ENCODE data around the gene PPM1M.
A peak's percentile ranks its signal among the peaks of the same experiment; 100 is the strongest.

The PPM1M gene

DNA sequence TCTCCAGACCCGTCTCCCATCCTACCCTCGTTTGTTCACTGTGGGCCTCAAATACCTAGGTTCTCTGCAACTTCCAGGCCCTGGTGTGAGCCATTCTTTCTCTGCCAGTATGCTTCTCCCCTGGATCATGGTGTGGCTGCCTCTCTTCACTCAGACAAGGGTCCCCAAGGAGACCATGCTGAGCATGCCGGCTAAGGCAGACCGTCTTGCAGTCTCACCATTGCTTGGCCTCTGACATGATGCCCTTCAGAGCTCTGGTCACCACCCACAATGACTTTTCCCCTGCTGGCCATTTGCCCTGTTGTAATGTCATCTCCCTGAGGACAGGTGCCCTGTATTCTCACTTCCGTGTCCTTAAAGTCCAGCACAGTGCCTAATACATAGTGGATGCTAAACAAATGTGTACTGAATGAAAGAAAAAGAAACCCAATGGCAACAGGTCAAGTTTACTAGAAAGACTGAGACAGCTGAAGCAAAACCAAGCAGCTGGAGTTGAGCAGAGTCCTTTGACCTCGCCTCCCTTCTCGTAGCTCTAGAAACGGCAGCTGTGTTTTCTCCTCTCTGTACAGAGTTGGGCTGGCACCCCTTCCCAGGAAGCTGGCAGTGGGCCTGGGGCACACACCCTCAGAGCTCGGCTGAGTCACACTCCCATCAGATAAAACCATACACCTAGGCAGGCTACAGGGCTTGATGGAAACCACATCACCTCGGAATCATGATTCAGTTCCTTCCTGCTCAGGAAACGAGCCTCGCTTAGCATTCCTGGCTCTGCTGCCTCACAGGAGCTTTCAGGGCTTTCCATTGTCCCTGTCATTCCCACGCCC is 28.8 kb upstream of the PPM1M start:
- DNase-seq (ENCODE audit: low read depth in 3 of 3), result no peak

- DNase-seq (ENCODE audit: low read depth in 3 of 3), result no peak
Measured at GRCh38 chr3:52217409-52217805, 28.2 kb upstream of the PPM1M start.

DNA sequence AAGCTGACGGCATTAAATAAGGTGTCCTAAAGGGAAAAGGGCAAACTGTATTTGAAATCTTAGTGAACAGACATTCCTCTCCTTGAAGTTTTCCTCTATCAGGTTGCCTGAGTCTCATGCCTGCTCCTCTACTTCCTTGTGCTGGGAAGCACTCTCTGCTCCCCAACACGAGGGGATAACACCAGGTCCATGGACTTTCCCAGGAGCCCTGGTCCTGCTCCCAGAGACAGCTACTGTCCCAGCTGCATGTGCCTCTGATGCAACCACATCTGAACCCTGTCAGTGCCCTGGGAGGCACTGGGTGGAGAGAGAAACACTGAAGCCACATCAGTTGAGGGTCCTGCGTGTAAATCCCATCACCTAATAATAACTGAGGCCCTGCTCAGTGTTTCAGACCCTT is 27.5 kb upstream of the PPM1M start:
- no peak for DNase-seq (ENCODE audit: low read depth in 3 of 3)

DNA sequence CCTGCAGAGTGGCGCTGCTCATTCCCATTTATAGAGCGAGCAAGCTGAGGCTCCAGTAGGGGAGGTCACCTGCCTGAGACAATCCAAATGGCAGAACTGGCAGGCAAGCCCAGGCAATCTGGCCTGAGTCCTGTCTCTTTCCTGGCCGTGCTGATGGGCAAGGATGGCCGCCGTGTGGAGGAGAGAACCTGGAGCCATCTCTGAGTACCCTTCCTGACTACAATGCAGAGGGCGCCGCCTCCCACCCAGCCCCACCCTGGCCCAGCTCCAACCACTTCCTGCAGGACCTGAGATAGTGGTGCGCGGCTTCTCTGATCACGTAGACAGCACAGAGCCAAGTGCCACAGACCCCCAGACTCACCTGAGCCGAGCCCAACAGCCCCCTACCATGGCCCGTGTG is 27.1 kb upstream of the PPM1M start:
- DNase-seq (ENCODE audit: low read depth in 3 of 3), result no peak

GRCh38 chr3:52218937-52219650 is 26.5 kb upstream of the PPM1M start:
- DNase-seq (ENCODE audit: low read depth in 3 of 3), result no peak

- peak; percentile 78 to 89 (median 87) for DNase-seq (ENCODE audit: low read depth in 3 of 3)
Measured at GRCh38 chr3:52220380-52221026, 25.1 kb upstream of the PPM1M start.

- no peak for DNase-seq (ENCODE audit: low read depth in 3 of 3)
Measured at GRCh38 chr3:52221141-52221562, 24.4 kb upstream of the PPM1M start.

GRCh38 chr3:52221563-52222318 is 23.8 kb upstream of the PPM1M start:
- no peak for DNase-seq (ENCODE audit: low read depth in 3 of 3)

GRCh38 chr3:52222319-52223221 is 23.0 kb upstream of the PPM1M start:
- no peak for DNase-seq (ENCODE audit: low read depth in 3 of 3)

- no peak for DNase-seq (ENCODE audit: low read depth in 3 of 3)
Measured at GRCh38 chr3:52223449-52224408, 21.8 kb upstream of the PPM1M start.

DNA sequence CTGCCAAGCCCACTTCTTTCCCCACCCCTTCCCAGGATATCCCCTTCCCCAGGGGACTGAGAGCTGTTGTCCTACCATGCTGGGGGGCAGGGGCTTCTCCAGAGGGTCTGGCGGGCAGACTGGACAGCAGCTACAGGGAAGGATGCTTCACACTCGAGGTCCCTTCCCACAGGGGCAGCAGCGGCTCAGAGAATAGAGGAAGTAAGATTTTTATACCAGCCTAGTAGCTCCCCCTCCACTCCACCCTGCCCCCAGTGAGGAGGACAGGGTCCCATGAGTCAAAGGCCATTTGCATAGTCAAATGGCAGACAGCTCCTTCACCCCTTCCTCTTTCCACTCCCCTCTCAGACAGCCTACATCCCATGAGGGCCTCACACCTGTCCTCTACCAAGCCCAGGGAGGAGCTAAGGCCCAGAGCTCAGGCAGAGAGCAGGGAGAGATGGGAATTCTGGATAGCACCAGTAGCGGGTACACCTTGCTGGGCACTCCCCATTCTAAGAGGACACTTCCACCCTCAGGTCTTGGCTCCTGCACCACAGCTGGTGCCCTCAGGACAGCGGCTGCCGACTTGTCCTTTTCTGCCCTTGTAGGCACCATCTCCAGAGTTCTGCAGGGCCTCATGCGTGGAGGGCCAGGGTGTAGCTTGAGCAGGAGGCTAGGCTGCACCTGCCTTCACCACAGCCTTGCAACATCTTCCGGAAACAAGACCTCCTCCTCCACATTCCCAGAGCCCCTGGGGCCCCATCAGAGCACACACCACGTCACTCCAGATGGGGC is 19.9 kb upstream of the PPM1M start, which contains the start of gene TLR9:
Gene TLR9, minus strand, starts transcription at position 194 of the 777 bp plus-strand sequence. Its CDS starts 116 bp downstream, at position 78.
- DNase-seq (ENCODE audit: low read depth in 3 of 3), result no peak

GRCh38 chr3:52226229-52226817 is 19.2 kb upstream of the PPM1M start:
- DNase-seq (ENCODE audit: low read depth in 3 of 3), result no peak

GRCh38 chr3:52227117-52227516 is 18.4 kb upstream of the PPM1M start:
- DNase-seq (ENCODE audit: low read depth in 3 of 3), result no peak

DNA sequence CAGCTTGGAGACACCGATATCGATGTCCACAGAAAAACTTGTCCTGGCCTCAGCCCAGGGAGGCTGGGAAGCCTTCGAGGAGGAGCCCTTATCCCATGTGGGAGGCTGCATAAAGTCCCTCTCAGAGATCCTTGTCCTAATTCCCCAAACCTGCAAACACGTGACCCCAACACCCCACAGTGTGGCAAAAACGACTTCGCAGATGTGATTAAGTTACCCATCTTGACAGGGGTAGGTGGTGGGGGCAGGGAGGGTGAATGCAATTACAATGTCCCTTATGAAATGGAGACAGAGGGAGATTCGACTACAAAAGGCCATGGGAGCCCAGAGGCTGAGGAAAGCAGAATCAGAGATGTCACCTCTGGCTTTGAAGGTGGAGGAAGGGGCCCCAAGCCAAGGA is 17.8 kb upstream of the PPM1M start:
- DNase-seq (ENCODE audit: low read depth in 3 of 3), result no peak

- DNase-seq (ENCODE audit: low read depth in 3 of 3), result no peak
Measured at GRCh38 chr3:52228266-52228665, 17.3 kb upstream of the PPM1M start.

DNA sequence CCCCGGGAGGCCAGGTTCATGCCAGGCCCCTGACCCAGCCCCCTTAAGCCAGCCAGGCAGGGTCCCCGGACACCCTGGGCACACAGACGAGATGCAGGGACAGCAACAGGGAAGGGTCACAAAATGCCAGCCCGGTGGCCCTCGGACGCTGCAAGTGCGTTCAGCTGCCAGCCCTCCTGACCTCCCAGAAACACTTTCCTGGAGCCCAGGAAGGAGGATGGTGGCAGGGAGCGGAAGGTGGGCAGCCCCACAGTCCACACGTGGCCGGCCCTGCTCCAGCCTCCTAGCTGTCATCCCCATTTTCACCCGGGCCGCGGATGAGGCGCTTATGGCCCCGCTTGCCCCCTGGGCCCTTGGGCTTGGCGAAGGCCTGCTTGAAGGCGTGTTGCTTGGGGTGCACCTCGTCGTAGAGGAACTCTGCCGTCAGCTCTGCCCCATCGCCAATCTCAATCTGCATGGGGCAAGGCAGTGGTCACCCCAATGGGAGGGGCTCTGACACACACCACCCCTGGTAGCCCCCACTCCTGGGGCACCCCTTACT is 16.7 kb upstream of the PPM1M start:
- DNase-seq (ENCODE audit: low read depth in 3 of 3), result no peak

DNA sequence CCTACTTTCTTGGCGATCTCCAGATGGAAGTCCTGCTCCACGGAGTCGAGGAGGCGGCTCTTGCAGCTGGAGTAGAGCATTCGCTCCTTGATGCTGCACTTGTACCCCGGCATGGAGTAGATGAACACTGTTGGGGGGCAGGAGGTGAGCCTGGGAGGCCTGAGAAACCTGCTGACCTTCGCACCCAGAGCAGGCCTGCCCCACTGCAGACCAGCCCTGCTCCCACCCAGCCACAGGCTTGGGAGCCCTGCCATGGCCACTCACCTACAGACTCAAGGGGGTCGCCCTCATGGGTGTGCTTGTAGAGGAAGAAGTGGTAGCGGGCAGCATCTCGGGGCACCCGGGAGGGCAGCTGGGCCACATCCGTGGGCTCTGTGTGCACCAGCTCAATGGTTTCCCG is 15.9 kb upstream of the PPM1M start:
- no peak for DNase-seq (ENCODE audit: low read depth in 3 of 3)

DNA sequence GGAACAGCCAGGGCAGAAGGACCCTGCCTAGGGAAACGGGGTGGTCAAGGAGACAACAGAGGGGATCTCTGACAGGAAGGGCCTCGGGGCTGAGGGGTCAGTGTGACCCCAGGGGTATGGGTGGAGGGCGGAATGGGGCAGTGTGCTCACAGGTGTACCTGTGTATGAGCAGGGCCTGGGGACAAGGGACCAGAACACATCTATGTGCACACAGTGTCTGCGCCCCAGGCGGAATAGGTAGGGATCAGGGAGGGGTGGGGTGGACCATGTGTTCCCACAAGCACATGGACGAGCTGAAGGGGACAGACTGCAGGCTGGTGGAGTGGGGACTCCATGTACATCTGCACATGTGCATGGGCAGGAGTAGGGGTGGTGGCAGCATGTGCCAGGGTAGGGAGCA is 15.1 kb upstream of the PPM1M start:
- DNase-seq (ENCODE audit: low read depth in 3 of 3), result no peak
